Bronchial epithelial cell (primary cell): ENCODE measurements around the gene SYTL1. TPM values are rescaled to one million over a fixed set of nuclear protein-coding genes. Genes with fewer than 3 reads are reported as not detected.

Experiments
- DNase-seq: peaks from one replicate; pipeline ENCODE4 v3.0.0-alpha.2; 2010; ENCODE audit warnings: low read depth
- FAIRE-seq: peaks from 2 replicates; lab custom pipeline; 2011; peaks lifted over from hg19 to GRCh38; lab: Jason Lieb, UNC
- H3K27me3 ChIP-seq: 2 replicates; pipeline ENCODE4 v1.5.1; 2011; ENCODE audit warnings: low read length; ENCODE audit not compliant: control insufficient read depth, insufficient read depth
- H3K36me3 ChIP-seq: 2 replicates; pipeline ENCODE4 v1.5.1; 2011; ENCODE audit warnings: low read length; ENCODE audit not compliant: control insufficient read depth, insufficient read depth
- H3K4me3 ChIP-seq: 2 replicates; pipeline ENCODE4 v1.5.1; 2011; ENCODE audit warnings: mild to moderate bottlenecking, low read depth, low read length, control low read depth
- total RNA-seq: library from RNA; depleted of rRNA; stranded (reverse); fragments of >200 nt; gene quantifications from 2 replicates; pipeline ENCODE4 v1.2.1, GENCODE V29; 2014
- TF ChIP-seq, protein P1 (sequence below): IDR thresholded peaks from 2 replicates; pipeline ENCODE4 v1.5.1; 2011; ENCODE audit warnings: mild to moderate bottlenecking, moderate library complexity, low read length, control low read depth, inconsistent platforms; ENCODE audit not compliant: insufficient read depth, severe bottlenecking

Gene SYTL1
- total RNA-seq, 1 donor from 2014 or later, result 31.9 TPM

DNA sequence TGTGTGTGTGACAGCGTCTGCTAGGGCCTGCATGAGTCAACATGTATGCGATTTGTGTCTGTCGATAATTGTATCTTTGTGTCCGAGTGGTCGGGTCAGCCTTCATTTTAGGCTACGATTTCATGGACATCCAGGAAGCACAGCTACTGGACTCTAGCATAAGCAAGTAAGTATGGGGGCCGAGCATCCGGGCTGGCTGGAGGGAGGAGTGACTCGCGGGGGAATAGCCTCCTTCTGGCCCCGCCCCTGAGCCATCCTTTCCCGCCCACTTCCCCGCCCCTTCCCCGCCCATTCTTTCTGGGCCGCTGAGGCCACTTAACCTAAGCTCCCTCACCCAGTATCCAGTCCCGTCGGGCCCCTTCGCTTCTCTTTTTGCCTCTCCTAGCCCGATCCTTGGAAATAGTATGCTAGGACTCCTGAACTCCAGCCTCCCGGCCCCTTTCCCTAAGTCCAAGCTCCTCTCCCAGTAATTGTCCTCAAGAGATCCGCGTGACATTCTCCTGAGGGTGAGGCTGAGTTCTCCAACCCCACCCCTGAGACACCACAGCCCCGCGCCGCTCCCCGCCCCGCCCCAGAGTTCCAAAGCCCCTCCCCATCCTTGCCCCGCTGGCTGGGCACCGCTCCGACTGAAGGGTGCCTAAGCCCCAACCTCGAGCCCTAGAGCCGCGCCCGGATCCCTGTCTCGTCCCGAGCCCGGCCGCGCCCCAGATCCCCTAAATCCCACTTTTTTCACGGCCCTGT, 23.7 kb downstream of the SYTL1 start:
- TF ChIP-seq, protein P1, sequence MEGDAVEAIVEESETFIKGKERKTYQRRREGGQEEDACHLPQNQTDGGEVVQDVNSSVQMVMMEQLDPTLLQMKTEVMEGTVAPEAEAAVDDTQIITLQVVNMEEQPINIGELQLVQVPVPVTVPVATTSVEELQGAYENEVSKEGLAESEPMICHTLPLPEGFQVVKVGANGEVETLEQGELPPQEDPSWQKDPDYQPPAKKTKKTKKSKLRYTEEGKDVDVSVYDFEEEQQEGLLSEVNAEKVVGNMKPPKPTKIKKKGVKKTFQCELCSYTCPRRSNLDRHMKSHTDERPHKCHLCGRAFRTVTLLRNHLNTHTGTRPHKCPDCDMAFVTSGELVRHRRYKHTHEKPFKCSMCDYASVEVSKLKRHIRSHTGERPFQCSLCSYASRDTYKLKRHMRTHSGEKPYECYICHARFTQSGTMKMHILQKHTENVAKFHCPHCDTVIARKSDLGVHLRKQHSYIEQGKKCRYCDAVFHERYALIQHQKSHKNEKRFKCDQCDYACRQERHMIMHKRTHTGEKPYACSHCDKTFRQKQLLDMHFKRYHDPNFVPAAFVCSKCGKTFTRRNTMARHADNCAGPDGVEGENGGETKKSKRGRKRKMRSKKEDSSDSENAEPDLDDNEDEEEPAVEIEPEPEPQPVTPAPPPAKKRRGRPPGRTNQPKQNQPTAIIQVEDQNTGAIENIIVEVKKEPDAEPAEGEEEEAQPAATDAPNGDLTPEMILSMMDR, result no peak
- Histone ChIP-seq H3K27me3 (no peaks in the 10 kb centered on the region), H3K4me3 (peak overlapping the region; percentile 75), H3K36me3 (peaks cover 37% of the 10 kb centered on the region)
- DNase-seq (peak; percentile 75), FAIRE-seq (no peak)

- DNase-seq (peak; percentile 46), FAIRE-seq (no peak)
- no peaks in the 10 kb centered on the region for H3K27me3 ChIP-seq
- TF ChIP-seq, protein P1, result no peak
- peaks cover 35% of the 10 kb centered on the region for H3K36me3 ChIP-seq
- H3K4me3 ChIP-seq, result peak overlapping the region; percentile 75
Measured at GRCh38 chr1:27366113-27366410, 24.2 kb downstream of the SYTL1 start.

GRCh38 chr1:27366411-27367159, 24.8 kb downstream of the SYTL1 start, which contains the start of gene MAP3K6:
MAP3K6 (minus strand) TSS chr1:27366961; CDS start chr1:27366597, 364 bp downstream.
- peak within 1 kb of the TSS; percentile 75 for H3K4me3 ChIP-seq
- DNase-seq (peak; percentile 86), FAIRE-seq (no peak)
- peaks cover 30% of the 10 kb centered on the region for H3K36me3 ChIP-seq
- TF ChIP-seq, protein P1, result peak; percentile 50
- H3K27me3 ChIP-seq, result no peaks in the 10 kb centered on the region

DNA sequence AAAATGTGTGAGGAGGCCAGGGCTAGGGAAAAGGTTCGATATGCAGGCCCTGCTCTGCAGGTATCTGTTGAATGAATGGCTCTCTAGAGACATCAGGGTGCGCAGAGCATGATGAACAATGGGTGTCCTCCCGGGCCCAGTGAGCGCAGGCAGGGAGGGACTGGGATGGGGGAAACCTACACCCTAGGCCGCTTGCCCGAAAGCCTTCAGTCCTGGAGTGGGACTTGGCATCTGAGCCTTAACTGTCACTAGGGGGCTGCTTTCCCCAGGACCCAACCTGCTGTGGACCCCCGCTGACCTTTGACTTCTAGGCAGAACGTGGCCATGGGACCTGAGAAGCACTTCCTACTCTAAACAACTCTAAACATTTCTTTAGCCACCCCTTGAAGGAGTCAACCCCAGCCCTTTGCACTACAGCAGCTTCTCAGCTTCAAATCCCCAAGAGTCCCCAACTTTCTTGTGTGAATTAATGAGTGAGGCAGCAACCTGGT, 25.4 kb downstream of the SYTL1 start:
- H3K36me3 ChIP-seq, result peaks cover 26% of the 10 kb centered on the region
- H3K27me3 ChIP-seq, result no peaks in the 10 kb centered on the region
- DNase-seq, result no peak
- H3K4me3 ChIP-seq, result peak overlapping the region; percentile 75
- TF ChIP-seq, protein P1, result no peak
- FAIRE-seq, result no peak

DNA sequence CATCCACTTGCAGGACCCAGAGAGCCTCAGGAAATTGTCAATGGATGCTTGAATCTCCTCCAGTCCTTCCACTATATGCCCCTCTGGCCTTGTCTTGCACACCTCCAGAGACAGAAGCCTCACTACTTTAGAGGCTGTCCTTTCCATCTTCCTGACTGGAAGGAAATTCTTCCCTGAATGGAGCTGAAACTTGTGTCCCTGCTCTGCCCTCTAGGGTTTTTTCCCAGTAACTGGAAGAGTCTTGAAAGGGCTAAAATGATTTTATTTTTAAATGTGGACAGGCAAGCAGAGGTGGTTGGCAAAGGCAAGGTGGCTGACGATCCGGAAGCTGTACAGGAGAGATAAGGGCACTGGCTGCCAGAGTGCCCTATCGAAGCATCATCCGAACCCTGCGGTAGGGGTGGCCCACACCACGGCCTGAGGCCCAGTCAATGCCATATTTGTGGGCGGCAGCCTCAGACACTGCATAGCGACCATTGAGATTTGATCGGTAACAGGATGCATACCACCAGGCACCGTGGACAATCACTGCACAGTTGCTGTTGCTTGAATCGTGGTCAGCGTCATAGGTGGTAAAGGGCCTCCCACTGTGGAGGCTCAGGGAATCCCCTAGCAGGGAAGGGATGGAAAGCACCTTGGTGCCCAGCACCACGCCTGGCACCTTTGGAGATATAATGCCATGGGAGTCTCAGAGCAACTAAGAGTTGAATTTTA, 27.2 kb downstream of the SYTL1 start:
- TF ChIP-seq, protein P1, result peak; percentile 23
- no peaks in the 10 kb centered on the region for H3K27me3 ChIP-seq
- FAIRE-seq (no peak), DNase-seq (peak; percentile 25)
- H3K36me3 ChIP-seq, result peaks cover 10% of the 10 kb centered on the region
- no peak overlapping the region for H3K4me3 ChIP-seq
